Panc1 (cell line): Measurements from ENCODE around the gene KNDC1. TPM values are rescaled to one million over a fixed set of nuclear protein-coding genes. Genes with fewer than 3 reads are reported as not detected.
A peak's percentile ranks its signal among the peaks of the same experiment; 100 is the strongest.

Experiments used
- ATAC-seq: fragments of 200-7000 bp; cut with Tn5 transposase; 2 replicates; pipeline ENCODE4 v1.9.1; 2020; ENCODE audit warnings: mild to moderate bottlenecking, moderate library complexity
- BruUV-seq: library from RNA; stranded (reverse); fragments of 400-500 nt; replicated peaks from 2 replicates; lab custom pipeline; 2021; lab: Mats Ljungman, UMichigan
- CTCF ChIA-PET: fragments of 300-600 bp; sonication (Branson Sonifier 250); formaldehyde crosslinking; loops from one replicate; lab custom pipeline; 2022; ENCODE audit warnings: antibody characterized with exemption; lab: Charles Lee
- POLR2A ChIA-PET: fragments of 300-600 bp; sonication (Branson Sonifier 250); formaldehyde crosslinking; loops from one replicate; lab custom pipeline; 2022; ENCODE audit warnings: antibody characterized with exemption; lab: Charles Lee
- DNase-seq: peaks from one replicate; pipeline ENCODE4 v3.0.0-alpha.2; 2010; ENCODE audit warnings: low read depth, low spot score
- H3K27ac ChIP-seq: 2 replicates; pipeline ENCODE4 v1.5.1; 2011; ENCODE audit warnings: mild to moderate bottlenecking, low read length, inconsistent platforms
- H3K27me3 ChIP-seq: fragments of 200-500 bp; sonication (Bioruptor generic); 2 replicates; pipeline ENCODE4 v1.6.0; 2014; ENCODE audit warnings: low read length, inconsistent platforms; ENCODE audit not compliant: control insufficient read depth, insufficient read depth
- H3K36me3 ChIP-seq: fragments of 200-500 bp; sonication (Bioruptor generic); 2 replicates; pipeline ENCODE4 v1.5.1; 2014; ENCODE audit warnings: inconsistent platforms, mild to moderate bottlenecking, low read length, moderate library complexity; ENCODE audit not compliant: control insufficient read depth, insufficient read depth
- H3K4me1 ChIP-seq: 2 replicates; pipeline ENCODE4 v1.5.1; 2011; ENCODE audit warnings: inconsistent platforms, mild to moderate bottlenecking, low read length, moderate library complexity; ENCODE audit not compliant: control insufficient read depth, insufficient read depth
- H3K4me3 ChIP-seq, 2 experiments: 2 replicates each; pipeline ENCODE4 v1.5.1; 2011 to 2012; ENCODE audit warnings: low read depth in 2 of 2, low read length in 2 of 2, mild to moderate bottlenecking in 2 of 2, inconsistent platforms in 1 of 2, moderate library complexity in 1 of 2
- H3K9me3 ChIP-seq: fragments of 200-500 bp; sonication (Bioruptor generic); 2 replicates; pipeline ENCODE4 v1.5.1; 2014; ENCODE audit warnings: low read depth, mild to moderate bottlenecking, inconsistent platforms, low read length, moderate library complexity; ENCODE audit not compliant: control insufficient read depth, insufficient read depth
- CTCF ChIP-seq: fragments of 450-650 bp; IDR thresholded peaks from 2 replicates; pipeline ENCODE4 v1.5.1; 2017; ENCODE audit warnings: mild to moderate bottlenecking
- POLR2AphosphoS5 ChIP-seq: IDR thresholded peaks from 2 replicates; pipeline ENCODE4 v1.6.1; 2012; ENCODE audit warnings: mild to moderate bottlenecking, low read depth, low read length, moderate library complexity
- REST ChIP-seq, 2 experiments: IDR thresholded peaks; 2 replicates each; pipeline ENCODE4 v1.6.1; 2011 to 2012; ENCODE audit warnings: low read depth in 2 of 2, control low read depth in 1 of 2, low read length in 1 of 2, mild to moderate bottlenecking in 1 of 2, moderate library complexity in 1 of 2; ENCODE audit not compliant: insufficient read depth in 1 of 2
- SIN3A ChIP-seq: IDR thresholded peaks from 2 replicates; pipeline ENCODE4 v1.6.1; 2012; ENCODE audit warnings: low read depth, mild to moderate bottlenecking, low read length, moderate library complexity, borderline replicate concordance; ENCODE audit not compliant: insufficient read depth
- TCF7L2 ChIP-seq: IDR thresholded peaks from 2 replicates; pipeline ENCODE4 v1.6.1; 2011; ENCODE audit warnings: mild to moderate bottlenecking, low read depth, low read length, inconsistent platforms
- in situ Hi-C: cut with HindIII; loops from 2 replicates; pipeline ENCODE4 v1.10.0; 2016; ENCODE audit warnings: low sequenced_read_pairs, low pct_unique_long_range_greater_than_20kb
- intact Hi-C: fragments of 100-400 bp; cut with micrococcal nuclease; formaldehyde crosslinking; loops from one replicate; pipeline ENCODE4 v1.10.0; 2022; ENCODE audit not compliant: unreplicated experiment
- total RNA-seq: library from RNA; stranded (reverse); gene quantifications from one replicate; pipeline ENCODE4 v1.2.1, GENCODE V29; 2021; ENCODE audit not compliant: unreplicated experiment

The KNDC1 gene
- total RNA-seq, 1 experiment from 2014 or later: 2.6 TPM

GRCh38 chr10:133204226-133205015 lies 44.4 kb downstream of the KNDC1 start:
- intact Hi-C loops: no loop called here
- BruUV-seq: no TSS peak
- DNase-seq (no peak), ATAC-seq (no peak)
- no peaks in the 10 kb centered on the region for H3K4me1 ChIP-seq
- TF ChIP-seq TCF7L2 (no peak), POLR2AphosphoS5 (no peak), SIN3A (no peak), CTCF (no peak), REST (IDR thresholded peaks at IDR 0.05; ENCODE audit: insufficient read depth in 1 of 2, low read depth in 2 of 2, low read length in 1 of 2) (no peak)
- in situ Hi-C loops: no loop called here
- ChIA-PET CTCF (no interaction called here), POLR2A (no interaction called here)
- no peaks in the 10 kb centered on the region for H3K9me3 ChIP-seq
- H3K27ac ChIP-seq: no peak overlapping the region
- H3K36me3 ChIP-seq: no peaks in the 10 kb centered on the region
- H3K27me3 ChIP-seq: no peaks in the 10 kb centered on the region
- no peak overlapping the region for H3K4me3 ChIP-seq

GRCh38 chr10:133205146-133205545 lies 45.1 kb downstream of the KNDC1 start:
- no peak overlapping the region for H3K4me3 ChIP-seq
- H3K4me1 ChIP-seq: no peaks in the 10 kb centered on the region
- H3K27ac ChIP-seq: no peak overlapping the region
- POLR2A ChIA-PET: no interaction called here
- no TSS peak for BruUV-seq
- in situ Hi-C loops: no loop called here
- DNase-seq (no peak), ATAC-seq (peak; percentile 27)
- intact Hi-C loops: no loop called here
- TF ChIP-seq SIN3A (no peak), TCF7L2 (no peak), REST (IDR thresholded peaks at IDR 0.05; ENCODE audit: insufficient read depth in 1 of 2, low read depth in 2 of 2, low read length in 1 of 2) (no peak), CTCF (no peak), POLR2AphosphoS5 (no peak)
- no peaks in the 10 kb centered on the region for H3K9me3 ChIP-seq
- no peaks in the 10 kb centered on the region for H3K27me3 ChIP-seq
- H3K36me3 ChIP-seq: no peaks in the 10 kb centered on the region
- CTCF ChIA-PET: interaction anchor here (0.7 kb wide), 1 partner anchor 668 kb away, joined by 3 read pairs; no protein-coding TSS in a partner anchor
